NCI-H345 (cell line): ENCODE measurements around the gene EFCC1.

ENCODE experiments used
- DNase-seq: peaks from one replicate; lab custom pipeline; 2025; lab: John Stamatoyannopoulos, UW

The EFCC1 gene

GRCh38 chr3:129014793-129015345 is 13.8 kb downstream of the EFCC1 start:
- no peak for DNase-seq

DNA sequence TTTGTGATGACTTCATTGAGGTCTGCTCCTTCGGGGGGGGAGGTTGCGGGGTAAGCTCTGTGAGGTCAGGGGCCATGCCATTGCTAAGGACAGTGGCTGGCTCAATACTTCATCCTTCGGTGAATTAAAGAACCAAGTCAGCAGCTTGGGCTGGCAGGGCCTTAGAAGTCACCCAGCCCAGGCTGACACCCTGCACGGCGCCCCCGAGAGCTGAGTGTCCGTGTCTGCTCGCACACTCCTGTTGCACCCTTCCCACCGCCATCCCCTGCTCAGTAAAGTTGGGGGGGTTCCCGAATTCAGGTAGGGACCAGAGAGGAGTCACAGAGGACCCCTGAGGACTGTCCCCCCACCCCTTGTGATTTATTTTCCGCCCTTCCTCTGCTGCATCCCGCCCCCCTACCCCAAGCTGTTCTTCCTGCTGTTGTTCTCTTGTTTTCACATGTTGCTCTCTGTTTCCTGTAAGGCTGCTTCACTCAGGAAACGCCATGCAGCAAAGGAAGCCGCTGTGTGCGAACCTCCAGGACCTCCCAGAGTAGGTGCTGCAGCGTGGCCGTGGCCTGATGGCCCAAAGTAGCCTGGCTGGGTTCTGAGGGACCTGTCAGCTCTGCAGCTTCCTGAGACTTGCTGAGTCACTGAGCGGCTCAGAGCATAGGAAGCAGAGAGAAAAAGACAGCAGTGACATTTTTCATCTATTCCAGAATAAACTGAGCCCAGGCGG is 14.4 kb downstream of the EFCC1 start:
- DNase-seq = no peak

GRCh38 chr3:129016356-129016719 is 15.2 kb downstream of the EFCC1 start:
- peak; percentile 73 for DNase-seq

GRCh38 chr3:129016720-129017483 is 15.8 kb downstream of the EFCC1 start:
- no peak for DNase-seq

GRCh38 chr3:129017484-129017899 is 16.4 kb downstream of the EFCC1 start:
- no peak for DNase-seq

- no peak for DNase-seq
These were observed 17.2 kb downstream of the EFCC1 start for GRCh38 chr3:129018271-129018670.

DNA sequence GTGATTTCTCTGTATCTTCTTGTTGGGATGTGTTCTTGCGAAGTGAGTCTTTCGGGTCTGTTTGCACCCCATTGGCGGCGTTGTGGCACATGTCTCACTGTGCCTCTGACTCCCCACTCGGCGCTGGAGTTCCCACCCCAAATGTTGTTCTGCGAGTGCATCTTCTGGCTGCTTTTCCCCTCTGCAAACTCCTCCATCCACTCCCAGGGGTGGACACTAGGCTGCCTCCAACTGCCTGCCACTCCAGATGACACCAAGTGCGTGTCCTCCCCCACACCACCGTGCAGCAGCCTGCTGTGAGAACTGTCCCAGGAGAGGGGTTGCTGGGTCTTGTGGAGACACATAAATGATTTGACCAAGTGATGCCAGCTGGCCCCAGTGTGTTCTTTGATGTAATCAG is 17.6 kb downstream of the EFCC1 start:
- DNase-seq = no peak

DNA sequence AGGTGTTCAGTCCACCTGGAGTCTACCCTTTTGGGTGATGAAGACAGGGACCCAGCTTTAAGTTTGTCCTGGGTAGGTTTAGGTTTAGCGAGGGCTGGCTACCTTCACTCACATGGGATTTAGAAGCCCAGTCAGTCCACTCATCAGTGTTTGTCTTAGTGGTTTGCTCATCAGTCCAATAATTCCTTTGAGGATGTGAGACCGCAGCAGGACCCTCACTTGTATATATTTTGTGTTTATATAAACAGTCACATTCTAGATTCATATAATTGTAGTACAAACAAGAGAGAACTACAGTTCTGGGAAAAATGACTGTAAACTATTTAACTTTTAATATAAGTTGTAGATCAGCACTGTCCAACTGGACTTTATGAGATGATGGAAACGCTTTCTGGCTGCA is 18.2 kb downstream of the EFCC1 start:
- no peak for DNase-seq

DNA sequence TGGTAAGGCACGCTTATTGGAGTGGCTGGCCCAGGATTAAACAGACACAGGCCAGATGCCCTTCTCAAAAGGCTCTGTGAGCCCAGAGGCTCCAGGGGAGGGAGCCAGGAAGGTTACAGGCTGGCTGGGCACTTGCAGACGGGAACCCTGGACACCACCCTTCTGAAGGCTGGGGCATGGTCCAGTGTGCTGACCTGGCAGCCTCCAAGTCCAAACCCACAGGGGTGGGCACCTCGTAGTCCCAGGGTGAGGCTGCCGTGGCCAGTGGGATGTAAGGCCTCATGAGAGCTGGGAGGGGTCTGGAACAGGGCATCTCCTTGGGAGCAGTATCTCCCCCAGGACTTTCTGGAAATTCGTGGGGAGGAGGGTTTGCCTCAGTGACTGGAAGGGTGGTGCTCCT is 19.6 kb downstream of the EFCC1 start:
- no peak for DNase-seq

- DNase-seq = no peak
These were observed 20.0 kb downstream of the EFCC1 start for GRCh38 chr3:129021140-129021551.

DNA sequence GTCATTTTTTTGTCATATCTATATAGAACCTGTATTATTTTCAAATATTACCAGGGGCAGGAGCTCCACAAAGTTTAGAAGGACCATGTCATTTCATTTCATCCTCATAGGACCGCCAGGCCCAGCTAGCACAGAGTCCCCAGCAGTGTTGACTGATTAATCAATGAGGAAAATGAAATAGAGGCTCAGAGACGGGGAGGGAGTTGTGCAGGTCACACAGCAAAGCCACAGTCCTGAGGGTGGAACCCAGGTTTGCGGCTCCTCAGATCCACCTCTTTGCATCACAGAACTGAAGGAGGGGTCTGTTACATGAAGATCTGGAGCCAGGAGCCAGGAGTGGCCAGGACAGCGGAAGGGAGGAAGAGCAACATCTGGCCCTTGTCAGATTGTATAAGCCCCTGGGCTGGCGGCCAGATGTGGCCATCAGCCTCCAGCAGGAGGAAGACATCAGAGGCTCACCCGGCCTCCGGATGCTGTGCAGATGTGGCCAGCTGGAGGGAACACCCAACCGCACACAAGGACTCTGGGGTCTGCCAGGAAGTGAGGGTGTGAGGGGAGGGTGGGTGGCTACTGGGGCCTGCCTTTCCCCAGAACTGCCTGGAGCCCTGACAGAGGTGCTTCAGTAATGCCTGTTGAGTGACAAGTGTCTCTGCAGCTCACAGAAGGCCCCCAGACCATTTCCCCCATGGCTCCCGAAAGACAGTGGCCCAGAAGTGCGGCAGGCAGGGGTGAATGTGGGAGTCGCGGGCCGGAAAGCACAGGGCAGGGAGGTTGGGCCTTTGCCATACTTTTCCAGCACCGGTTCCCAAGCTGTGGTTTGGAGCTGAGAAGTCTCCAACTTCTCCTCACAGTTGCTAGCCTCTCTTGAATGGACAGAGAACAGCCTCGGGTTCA is 21.3 kb downstream of the EFCC1 start:
- DNase-seq = no peak

GRCh38 chr3:129023008-129023358 is 21.9 kb downstream of the EFCC1 start:
- no peak for DNase-seq

- DNase-seq = no peak
These were observed 22.8 kb downstream of the EFCC1 start for GRCh38 chr3:129023909-129024308.

DNA sequence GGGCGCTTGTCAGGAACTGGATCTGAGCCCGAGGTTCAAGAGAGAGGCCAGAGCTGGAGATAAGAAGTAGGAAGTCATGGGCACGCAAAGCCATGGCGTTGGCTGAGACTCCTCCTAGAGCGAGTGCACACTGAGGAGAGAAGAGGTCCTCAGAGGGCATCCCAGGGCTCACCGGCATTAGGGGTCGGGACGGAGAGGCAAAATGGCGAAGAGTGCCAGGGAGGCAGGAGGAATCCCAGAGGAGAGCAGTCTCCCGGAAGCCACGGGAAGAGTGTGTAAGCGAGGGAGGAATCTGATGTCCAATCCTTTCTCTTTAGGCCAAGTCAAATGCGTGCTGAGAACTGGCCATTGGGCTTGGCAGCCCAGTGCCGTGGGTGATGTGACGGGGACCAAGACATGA is 24.0 kb downstream of the EFCC1 start:
- DNase-seq = no peak

- no peak for DNase-seq
These were observed 24.8 kb downstream of the EFCC1 start for GRCh38 chr3:129025691-129026435.

- peak; percentile 87 for DNase-seq
These were observed 25.8 kb downstream of the EFCC1 start for GRCh38 chr3:129026728-129027543.

- no peak for DNase-seq
These were observed 26.4 kb downstream of the EFCC1 start for GRCh38 chr3:129027544-129027880.

DNA sequence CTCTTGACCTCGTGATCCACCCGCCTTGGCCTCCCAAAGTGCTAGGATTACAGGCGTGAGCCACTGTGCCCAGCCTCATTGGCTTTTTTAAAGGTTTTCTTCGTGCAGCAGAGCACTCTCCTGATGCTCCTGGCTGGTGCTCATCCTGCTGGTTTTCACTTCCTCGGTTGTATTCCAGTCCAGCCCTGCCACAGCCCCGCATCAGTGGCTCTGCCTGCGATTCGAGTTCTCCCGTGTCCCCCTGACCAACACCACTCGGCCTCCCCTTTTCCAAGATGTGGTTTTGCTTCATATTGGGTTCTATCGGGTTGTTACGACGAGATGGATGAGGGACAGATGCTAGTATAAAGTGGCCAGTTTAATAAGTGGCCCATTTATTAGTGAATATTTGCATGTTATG is 27.8 kb downstream of the EFCC1 start:
- no peak for DNase-seq

GRCh38 chr3:129030611-129031010 is 29.5 kb downstream of the EFCC1 start:
- no peak for DNase-seq

DNA sequence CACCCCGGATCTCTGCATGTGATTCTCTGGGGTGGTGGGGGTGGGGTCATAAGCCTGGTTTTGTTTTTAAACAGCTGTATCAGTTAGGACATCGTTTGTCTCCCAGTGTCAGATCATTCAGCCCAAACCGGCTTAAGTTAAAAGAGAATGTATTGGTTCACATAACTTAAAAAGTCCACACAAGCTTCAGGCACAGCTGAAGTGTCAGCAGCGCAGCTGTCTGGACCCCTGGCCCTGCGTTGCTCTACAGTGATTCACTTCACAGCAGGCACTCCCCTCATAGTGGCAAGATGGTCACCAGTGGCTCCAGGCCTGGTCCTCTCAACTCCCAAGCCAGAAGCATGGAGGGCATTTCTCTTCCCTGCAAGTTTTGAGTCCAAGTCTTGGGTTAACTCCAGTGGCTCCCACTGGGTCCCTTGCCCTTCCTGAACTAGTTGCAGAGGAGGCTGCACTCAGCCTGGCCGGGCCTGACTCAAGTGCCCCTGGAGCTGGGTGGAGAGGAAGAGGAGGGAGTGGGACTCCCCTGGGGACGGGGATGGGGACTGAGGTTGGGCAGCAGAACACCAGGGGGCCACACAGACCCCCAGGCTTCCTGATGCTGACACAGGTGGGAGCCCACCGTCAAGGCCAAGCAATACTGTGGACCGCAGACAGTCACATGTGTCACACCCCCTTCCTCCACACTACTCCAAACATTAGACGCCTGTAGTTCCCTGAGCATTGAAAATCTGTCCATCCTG is 30.5 kb downstream of the EFCC1 start:
- no peak for DNase-seq
